GM21576 (cell line): ENCODE data around the gene TPM4.

Experiments used
- ATAC-seq: cut with Tn5 transposase; IDR thresholded peaks from one replicate; pipeline ENCODE4 v1.9.1; 2021; ENCODE audit warnings: mild to moderate bottlenecking, moderate library complexity; ENCODE audit not compliant: unreplicated experiment

The TPM4 gene

GRCh38 chr19:16041299-16041990 lies 34.9 kb upstream of the TPM4 start:
- no peak for ATAC-seq

- ATAC-seq = no peak
These were observed 34.3 kb upstream of the TPM4 start for GRCh38 chr19:16041991-16042386.

DNA sequence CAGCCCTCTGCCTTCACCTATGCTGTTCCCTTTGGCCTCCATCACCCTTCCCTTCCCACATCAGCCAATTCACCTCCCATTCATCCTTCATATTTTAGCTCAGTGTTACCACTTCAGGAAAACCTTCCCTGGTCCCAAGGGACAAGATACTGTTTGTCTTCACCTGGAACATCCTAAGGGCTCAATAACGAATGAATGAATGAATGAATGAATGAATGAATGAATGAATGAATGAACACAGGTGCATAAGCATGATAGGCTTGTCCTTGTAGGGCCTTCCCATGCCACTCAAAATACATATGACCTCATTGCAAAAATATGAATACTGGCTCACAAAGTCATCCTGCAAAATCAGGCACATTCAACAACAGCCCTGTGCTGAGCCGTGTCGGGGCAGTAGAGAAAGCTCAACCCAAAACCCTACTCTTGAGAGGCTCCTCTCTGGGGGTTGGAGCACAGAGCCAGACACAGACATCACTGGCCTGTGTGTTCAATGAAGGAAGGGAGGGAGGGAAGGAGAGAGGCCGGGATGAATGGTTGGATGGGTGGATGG lies 33.7 kb upstream of the TPM4 start:
- no peak for ATAC-seq

GRCh38 chr19:16043156-16043757 lies 33.0 kb upstream of the TPM4 start:
- ATAC-seq = no peak

- ATAC-seq = no peak
These were observed 31.5 kb upstream of the TPM4 start for GRCh38 chr19:16044746-16045145.

DNA sequence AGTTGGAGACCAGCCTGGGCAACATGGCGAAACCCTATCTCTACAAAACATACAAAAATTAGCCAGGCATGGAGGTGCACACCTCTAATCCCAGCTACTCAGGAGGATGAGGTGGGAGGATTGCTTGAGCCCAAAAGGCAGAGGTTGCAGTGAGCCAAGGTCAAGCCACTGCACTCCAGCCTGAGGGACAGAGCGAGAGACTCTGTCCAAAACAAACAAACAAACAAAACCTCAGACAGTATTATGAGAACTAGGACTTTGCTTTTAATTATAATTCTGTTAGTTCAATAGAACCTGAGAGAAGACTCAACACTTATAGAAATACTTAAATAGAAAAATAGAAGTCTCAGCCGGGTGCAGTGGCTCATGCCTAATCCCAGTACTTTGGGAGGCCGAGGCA lies 31.1 kb upstream of the TPM4 start:
- ATAC-seq = no peak

DNA sequence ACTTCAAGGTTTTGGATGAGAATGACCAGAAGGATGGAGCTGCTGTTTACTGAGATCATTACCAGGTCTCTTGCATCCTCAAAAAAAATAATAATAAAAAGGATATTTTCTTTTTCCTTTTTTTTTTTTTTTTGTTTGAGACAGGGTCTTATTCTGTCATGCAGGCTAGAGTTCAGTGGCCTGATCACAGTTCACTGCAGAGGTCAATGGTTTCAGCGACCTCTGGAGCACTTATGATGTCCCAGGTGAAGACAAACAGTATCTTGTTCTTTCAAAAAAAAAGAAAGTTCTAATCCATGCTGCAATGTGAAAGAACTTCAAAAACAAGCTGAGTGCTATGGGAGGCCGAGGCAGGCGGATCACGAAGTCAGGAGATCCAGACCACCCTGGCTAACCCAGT lies 30.4 kb upstream of the TPM4 start:
- ATAC-seq = no peak

DNA sequence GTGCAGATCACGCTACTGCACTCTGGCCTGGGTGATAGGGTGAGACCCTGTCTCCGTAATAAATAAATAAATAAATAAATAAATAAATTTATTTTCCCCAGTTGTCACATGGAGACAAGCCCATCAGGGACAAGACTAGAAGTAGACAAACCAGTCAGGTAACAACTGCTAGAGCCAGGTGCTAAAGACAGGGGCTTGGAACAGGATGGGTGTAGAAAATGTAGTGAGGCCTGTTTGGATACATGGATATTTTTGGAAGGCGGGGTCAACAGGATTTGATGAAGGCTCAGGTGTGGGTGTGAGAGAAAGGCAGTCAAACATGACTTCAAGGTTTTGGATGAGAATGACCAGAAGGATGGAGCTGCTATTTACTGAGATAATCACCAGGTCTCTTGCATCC lies 27.7 kb upstream of the TPM4 start:
- no peak for ATAC-seq

DNA sequence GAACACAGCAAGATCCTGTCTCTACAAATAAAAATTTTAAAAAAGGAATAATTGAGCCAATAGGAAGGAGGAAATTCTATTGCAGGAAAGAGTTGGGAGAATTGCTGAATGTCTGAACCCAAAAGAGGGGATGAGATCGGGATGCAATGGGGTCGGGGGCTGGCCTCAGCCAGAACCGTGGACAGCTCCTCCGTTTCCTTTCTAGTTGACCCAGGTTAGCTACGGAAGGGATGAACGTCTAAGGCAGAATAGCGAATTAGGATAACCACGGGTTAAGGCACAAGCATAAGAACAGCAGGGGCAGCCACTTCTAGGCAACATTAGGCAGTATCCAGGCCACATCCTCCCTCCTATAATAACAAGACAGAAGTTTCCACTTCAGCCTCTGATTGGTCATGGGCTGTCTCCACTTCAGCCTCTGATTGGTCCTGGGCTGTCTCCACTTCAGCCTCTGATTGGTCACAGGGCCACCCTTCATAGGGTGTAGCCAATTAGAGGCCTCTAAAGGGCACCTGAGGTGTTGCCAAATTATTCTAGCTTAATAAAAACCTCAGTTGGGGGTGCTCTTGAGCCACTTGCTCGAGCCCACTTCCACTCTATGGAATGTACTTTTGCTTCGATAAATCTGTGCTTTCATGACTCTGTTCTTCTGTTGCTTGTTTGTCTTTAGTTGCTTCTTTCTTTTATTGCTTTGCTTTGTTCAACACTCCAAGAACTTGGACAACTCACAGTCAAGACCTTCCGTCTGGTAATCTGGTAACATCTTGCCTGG lies 24.9 kb upstream of the TPM4 start:
- no peak for ATAC-seq

DNA sequence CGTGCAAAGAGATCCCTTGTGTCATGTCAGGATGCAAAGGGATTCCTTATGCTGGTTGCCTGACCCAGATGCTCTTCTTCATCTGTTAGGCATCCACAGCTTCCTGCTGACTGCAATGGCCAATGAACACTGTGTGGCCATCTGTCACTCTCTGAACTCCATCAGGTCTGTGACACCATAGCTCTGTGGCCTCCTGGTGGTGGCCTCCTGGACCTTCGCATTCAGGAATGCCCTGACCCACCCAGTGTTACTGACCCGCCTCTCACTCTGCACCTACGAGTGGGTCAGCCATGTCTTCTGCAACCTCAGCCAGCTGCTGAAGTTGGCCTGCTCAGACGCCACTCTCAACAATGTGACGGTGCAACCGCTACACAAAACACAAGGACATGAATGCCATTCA lies 23.9 kb upstream of the TPM4 start:
- no peak for ATAC-seq

DNA sequence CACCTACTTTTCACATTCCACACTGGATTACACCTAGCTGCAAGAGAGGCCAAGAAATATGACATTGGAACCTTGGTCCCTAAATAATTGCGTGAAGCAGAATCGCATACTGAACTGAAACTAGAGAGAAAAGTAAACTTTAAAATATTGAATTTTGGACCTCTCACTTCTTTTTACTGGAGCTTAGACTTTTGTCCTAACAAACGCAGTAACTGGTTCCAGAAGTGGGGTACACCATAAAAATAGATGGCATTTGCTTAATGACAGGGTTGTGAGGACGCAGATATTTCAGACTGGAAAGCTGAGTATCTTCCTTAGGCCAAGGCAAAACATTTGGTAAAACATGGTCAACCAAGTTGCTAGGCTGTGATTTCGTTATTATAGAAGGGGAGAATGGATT lies 19.2 kb upstream of the TPM4 start:
- no peak for ATAC-seq

DNA sequence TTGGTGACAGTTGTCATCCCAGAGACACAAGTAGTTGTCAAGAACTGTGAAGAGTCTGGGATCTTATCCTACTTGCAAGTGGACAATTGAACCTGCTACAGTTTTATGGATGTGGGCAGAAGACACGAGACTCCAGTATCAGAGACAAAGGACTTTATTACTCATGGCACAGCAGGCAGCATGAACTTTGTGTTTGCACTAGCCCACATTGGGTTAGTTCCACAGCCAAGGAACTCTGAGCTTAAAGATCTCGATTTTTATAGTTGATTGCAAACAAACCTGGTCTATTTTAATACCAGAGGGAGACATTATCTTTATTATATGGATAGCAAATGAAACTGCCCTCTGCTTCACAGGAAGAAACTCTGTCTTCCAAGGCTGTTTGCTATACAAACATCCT lies 16.0 kb upstream of the TPM4 start:
- no peak for ATAC-seq

DNA sequence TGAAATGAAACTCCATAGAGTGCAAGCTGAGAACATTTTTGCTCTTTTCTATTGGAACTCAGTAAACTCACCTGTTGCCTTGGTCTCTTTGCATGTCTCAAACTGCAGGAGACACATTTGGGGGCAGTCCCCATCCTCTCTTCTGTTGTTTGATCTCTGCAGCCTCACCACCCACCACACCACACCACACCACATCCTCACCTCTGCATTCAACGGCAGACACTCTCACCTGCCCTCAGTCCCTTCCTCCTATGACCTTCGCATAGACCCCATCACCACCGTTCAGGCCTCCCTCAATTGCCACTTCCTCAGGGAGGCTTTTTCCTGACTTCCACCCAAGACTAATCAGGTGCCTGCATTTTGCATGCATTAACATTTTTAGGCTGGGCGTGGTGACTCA lies 14.4 kb upstream of the TPM4 start:
- no peak for ATAC-seq

- ATAC-seq = no peak
These were observed 13.5 kb upstream of the TPM4 start for GRCh38 chr19:16062789-16063188.

- no peak for ATAC-seq
These were observed 11.9 kb upstream of the TPM4 start for GRCh38 chr19:16064209-16064889.

- ATAC-seq = no peak
These were observed 9.6 kb upstream of the TPM4 start for GRCh38 chr19:16066611-16067104.

GRCh38 chr19:16067205-16067938 lies 8.9 kb upstream of the TPM4 start:
- ATAC-seq = no peak

- ATAC-seq = no peak
These were observed 7.5 kb upstream of the TPM4 start for GRCh38 chr19:16068696-16069259.

DNA sequence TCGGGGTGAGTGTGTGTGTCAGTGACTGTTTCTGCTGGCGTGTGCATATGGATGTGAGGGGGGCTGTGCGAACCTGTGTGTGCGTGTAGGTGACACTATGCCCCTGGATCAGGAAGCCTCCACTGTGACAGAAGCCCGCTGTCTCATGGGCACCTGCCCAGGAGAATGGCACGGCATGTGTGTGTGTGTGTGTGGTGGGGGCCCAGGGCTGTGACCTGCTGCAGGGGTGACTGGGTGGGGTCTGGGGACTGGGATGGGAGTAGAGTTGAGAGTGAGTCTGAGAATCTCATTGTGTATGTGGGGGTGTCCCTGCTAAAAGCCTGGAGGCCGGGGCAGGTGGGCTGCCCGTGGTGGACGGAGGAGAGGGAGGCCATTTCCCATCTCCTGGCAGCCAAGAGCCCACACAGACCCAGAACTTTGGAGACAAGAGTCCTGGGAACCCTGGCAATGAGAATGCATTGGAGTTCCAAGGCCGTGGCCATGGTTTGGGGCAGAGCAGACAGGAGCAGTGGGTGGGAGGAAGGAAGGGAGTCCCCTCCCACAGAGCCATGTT lies 6.4 kb upstream of the TPM4 start:
- ATAC-seq = no peak
